SH-SY5Y (cell line): ENCODE measurements around the gene ACBD6.

Experiments
- GATA2 ChIP-seq: IDR thresholded peaks from 2 replicates; pipeline ENCODE4 v1.6.1; 2011; ENCODE audit warnings: mild to moderate bottlenecking, low read depth, low read length
- GATA3 ChIP-seq: IDR thresholded peaks from 2 replicates; pipeline ENCODE4 v1.6.1; 2011; ENCODE audit warnings: low read depth, mild to moderate bottlenecking, low read length, moderate library complexity

DNA sequence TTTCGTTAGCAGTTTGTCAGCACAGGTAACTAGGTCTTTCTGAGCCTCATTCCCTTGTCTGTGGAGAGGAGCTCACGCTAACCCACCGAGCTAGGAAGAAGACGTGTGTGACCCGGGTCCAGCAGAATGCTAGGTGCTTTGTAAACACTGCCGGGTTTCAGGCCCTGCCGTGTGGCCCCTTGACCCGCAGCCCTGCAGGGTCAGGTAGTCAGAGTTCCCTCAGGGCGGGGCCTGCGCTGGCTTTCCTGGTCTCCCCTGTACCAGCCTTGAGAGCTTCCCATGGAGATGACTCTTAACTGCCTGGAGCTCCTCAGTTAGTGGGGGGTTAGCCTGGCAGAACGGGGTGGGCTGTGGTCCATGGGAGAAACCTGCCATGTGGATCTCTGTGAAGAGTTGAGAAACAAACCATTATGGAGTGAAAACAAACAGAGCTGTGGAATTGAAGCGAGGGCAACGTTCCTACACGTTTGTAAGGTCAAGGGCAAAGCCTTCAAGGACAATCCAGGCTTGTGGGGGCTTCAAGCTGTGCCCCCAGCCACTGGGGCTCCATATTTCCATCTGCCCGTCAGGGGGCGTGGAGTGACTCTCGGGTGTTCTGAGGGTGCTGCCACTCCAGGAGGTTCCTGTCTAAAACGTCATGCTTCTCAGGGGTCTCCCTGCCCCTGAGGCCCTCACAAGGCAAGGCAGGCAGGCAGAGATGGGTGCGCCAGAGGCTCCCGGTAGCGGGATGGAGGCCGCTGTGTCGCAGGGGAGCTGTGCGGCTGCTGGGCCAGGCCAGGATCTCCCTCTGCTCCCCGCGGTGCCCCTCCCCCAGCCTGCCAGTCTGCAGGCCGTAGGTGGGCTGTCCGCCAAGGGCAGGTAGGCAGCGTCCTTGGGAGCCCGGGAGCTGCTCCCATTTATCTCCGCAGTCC is 248.5 kb downstream of the ACBD6 start:
- TF ChIP-seq GATA3: no peak
- no peak for TF ChIP-seq GATA2
